HG02870 (cell line): ENCODE results near the gene NABP2.
"Not testable (repeated sequence)": the region's sequence is repeated elsewhere in the genome, so short reads cannot be mapped to it uniquely, and the experiment has no call there.

Experiments used
- ATAC-seq: cut with Tn5 transposase; IDR thresholded peaks from one replicate; pipeline ENCODE4 v1.9.1; 2021; ENCODE audit warnings: mild to moderate bottlenecking, moderate library complexity; ENCODE audit not compliant: unreplicated experiment

Gene NABP2

GRCh38 chr12:56242986-56243385 lies 18.8 kb downstream of the NABP2 start:
- ATAC-seq: no peak

- ATAC-seq: no peak
Measured at GRCh38 chr12:56243731-56244181, 19.6 kb downstream of the NABP2 start.

GRCh38 chr12:56244494-56244893 lies 20.4 kb downstream of the NABP2 start:
- no peak for ATAC-seq

- ATAC-seq: no peak
Measured at GRCh38 chr12:56247923-56248322, 23.8 kb downstream of the NABP2 start.

GRCh38 chr12:56248711-56249110 lies 24.6 kb downstream of the NABP2 start:
- no peak for ATAC-seq

- ATAC-seq: no peak
Measured at GRCh38 chr12:56252649-56253048, 28.5 kb downstream of the NABP2 start.

GRCh38 chr12:56253091-56253490 lies 28.9 kb downstream of the NABP2 start:
- ATAC-seq: no peak

GRCh38 chr12:56255671-56256070 lies 31.5 kb downstream of the NABP2 start:
- no peak for ATAC-seq

GRCh38 chr12:56256326-56256960 lies 32.3 kb downstream of the NABP2 start:
- no peak for ATAC-seq

GRCh38 chr12:56257071-56257470 lies 32.9 kb downstream of the NABP2 start:
- ATAC-seq: no peak

GRCh38 chr12:56257491-56258067 lies 33.4 kb downstream of the NABP2 start:
- no peak for ATAC-seq

GRCh38 chr12:56258068-56258819 lies 34.1 kb downstream of the NABP2 start, which contains the start of gene ANKRD52:
Gene ANKRD52, minus strand, starts transcription at chr12:56258384. Its CDS starts 115 bp downstream, at chr12:56258269.
- peak; percentile 89 for ATAC-seq

GRCh38 chr12:56258820-56259183 lies 34.7 kb downstream of the NABP2 start:
- ATAC-seq: no peak

- no peak for ATAC-seq
Measured at GRCh38 chr12:56260380-56260779, 36.2 kb downstream of the NABP2 start.

- ATAC-seq: no peak
Measured at GRCh38 chr12:56260921-56261320, 36.8 kb downstream of the NABP2 start.

GRCh38 chr12:56261503-56262232 lies 37.5 kb downstream of the NABP2 start:
- ATAC-seq: no peak

- ATAC-seq: not testable (repeated sequence)
Measured at GRCh38 chr12:56262955-56263354, 38.8 kb downstream of the NABP2 start.

GRCh38 chr12:56266068-56266692 lies 42.0 kb downstream of the NABP2 start:
- ATAC-seq: not testable (repeated sequence)

- ATAC-seq: peak; percentile 77
Measured at GRCh38 chr12:56266693-56267442, 42.7 kb downstream of the NABP2 start, which contains the start of gene COQ10A. Gene COQ10A, plus strand, starts transcription at chr12:56266942. Its CDS starts 177 bp downstream, at chr12:56267119.
